Brain microvascular endothelial cell (primary cell): Measurements from ENCODE around the gene TARS2.

Source experiments
- DNase-seq: peaks from one replicate; pipeline ENCODE4 v3.0.0-alpha.2; 2020
- H3K27ac ChIP-seq: fragments of 250-450 bp; sonication (Bioruptor Pico); 2 replicates; pipeline ENCODE4 v1.5.1; 2020; ENCODE audit warnings: mild to moderate bottlenecking, moderate library complexity
- H3K27me3 ChIP-seq: fragments of 250-450 bp; sonication (Bioruptor Pico); replicated peaks from 2 replicates; pipeline ENCODE4 v1.5.1; 2020; ENCODE audit warnings: mild to moderate bottlenecking
- H3K36me3 ChIP-seq: fragments of 250-450 bp; sonication (Bioruptor Pico); replicated peaks from 2 replicates; pipeline ENCODE4 v1.5.1; 2020; ENCODE audit warnings: mild to moderate bottlenecking
- H3K4me3 ChIP-seq: 2 replicates; pipeline ENCODE4 v1.5.1; 2011; ENCODE audit warnings: low read depth, mild to moderate bottlenecking, control low read depth, low read length, moderate library complexity
- CTCF ChIP-seq: IDR thresholded peaks from 2 replicates; pipeline ENCODE4 v1.5.1; 2011; ENCODE audit warnings: low read depth, mild to moderate bottlenecking, moderate library complexity, low read length, control low read depth, inconsistent platforms; ENCODE audit errors: missing control alignments
- in situ Hi-C: cut with HindIII; loops from 2 replicates; pipeline ENCODE4 v1.10.0; 2017; ENCODE audit warnings: low sequenced_read_pairs, low pct_ligation_motif_present

Gene TARS2

GRCh38 chr1:150487763-150488115, 520 bp downstream of the TARS2 start:
- in situ Hi-C loops = no loop called here
- Histone ChIP-seq H3K36me3 (peaks cover 4% of the 10 kb centered on the region), H3K27me3 (no peaks in the 10 kb centered on the region), H3K4me3 (peak overlapping the region; percentile 87), H3K27ac (peak overlapping the region; percentile 44)
- no peak for DNase-seq
- TF ChIP-seq CTCF = no peak

- no peak for TF ChIP-seq CTCF
- no peaks in the 10 kb centered on the region for H3K27me3 ChIP-seq
- H3K27ac ChIP-seq = no peak overlapping the region
- in situ Hi-C loops = no loop called here
- H3K36me3 ChIP-seq = peaks cover 12% of the 10 kb centered on the region
- H3K4me3 ChIP-seq = no peak overlapping the region
- no peak for DNase-seq
These were observed 6.0 kb downstream of the TARS2 start for GRCh38 chr1:150493175-150493574.

- H3K36me3 ChIP-seq = peaks cover 13% of the 10 kb centered on the region
- in situ Hi-C loops = no loop called here
These were observed 11.1 kb downstream of the TARS2 start for GRCh38 chr1:150498342-150498741.

GRCh38 chr1:150505431-150505830, 18.2 kb downstream of the TARS2 start:
- in situ Hi-C loops = no loop called here
- Histone ChIP-seq H3K27ac (no peak overlapping the region), H3K4me3 (no peak overlapping the region), H3K36me3 (peaks cover 17% of the 10 kb centered on the region), H3K27me3 (no peaks in the 10 kb centered on the region)
- TF ChIP-seq CTCF = no peak
- no peak for DNase-seq

More at GRCh38 chr1:150498342-150498741, 11.1 kb downstream of the TARS2 start:
- Histone ChIP-seq H3K4me3 (no peak overlapping the region), H3K27ac (no peak overlapping the region), H3K27me3 (no peaks in the 10 kb centered on the region)
- DNase-seq = no peak
- TF ChIP-seq CTCF = no peak

- no peak for TF ChIP-seq CTCF
- H3K27me3 ChIP-seq = no peaks in the 10 kb centered on the region
- H3K4me3 ChIP-seq = peak within 1 kb of the TSS; percentile 48
- in situ Hi-C loops = no loop called here
- peak within 1 kb of the TSS; percentile 14 for H3K27ac ChIP-seq
- peak; percentile 76 for DNase-seq
- H3K36me3 ChIP-seq = peaks cover 19% of the 10 kb centered on the region
These were observed 21.0 kb downstream of the TARS2 start, which contains the start of gene ECM1 for GRCh38 chr1:150507912-150508864. TSS of gene ECM1 (plus strand) at chr1:150508109. CDS start at chr1:150508210, 101 bp downstream.

GRCh38 chr1:150508982-150509381, 21.8 kb downstream of the TARS2 start:
- H3K27me3 ChIP-seq = no peaks in the 10 kb centered on the region
- H3K4me3 ChIP-seq = no peak overlapping the region
- peaks cover 19% of the 10 kb centered on the region for H3K36me3 ChIP-seq
- no peak for DNase-seq
- in situ Hi-C loops = no loop called here
- no peak overlapping the region for H3K27ac ChIP-seq
- no peak for TF ChIP-seq CTCF
